H9 (cell line): Measurements from ENCODE around the gene KCNH5. TPM values are rescaled to one million over a fixed set of nuclear protein-coding genes. Genes with fewer than 3 reads are reported as not detected.

Source experiments
- DNase-seq: peaks from one replicate; pipeline ENCODE4 v3.0.0-alpha.2; 2017
- H2AFZ ChIP-seq: one replicate; pipeline ENCODE4 v1.6.1; 2013; ENCODE audit warnings: mild to moderate bottlenecking, low read length, control low read depth, moderate library complexity
- H2AK5ac ChIP-seq: 2 replicates; pipeline ENCODE4 v1.6.1; 2013; ENCODE audit warnings: low read length, control low read depth, mixed read lengths; ENCODE audit not compliant: insufficient read length
- H2BK120ac ChIP-seq: one replicate; pipeline ENCODE4 v1.6.1; 2013; ENCODE audit warnings: low read depth, mild to moderate bottlenecking, low read length, control low read depth, inconsistent platforms; ENCODE audit not compliant: poor library complexity, severe bottlenecking
- H2BK12ac ChIP-seq: 2 replicates; pipeline ENCODE4 v1.6.1; 2013; ENCODE audit warnings: low read length, control low read depth, mixed read lengths, low read depth; ENCODE audit not compliant: insufficient read length
- H2BK15ac ChIP-seq: 2 replicates; pipeline ENCODE4 v1.6.1; 2013; ENCODE audit warnings: low read depth, low read length, control low read depth
- H2BK20ac ChIP-seq: one replicate; pipeline ENCODE4 v1.6.1; 2013; ENCODE audit warnings: low read depth, mild to moderate bottlenecking, low read length, control low read depth, inconsistent platforms; ENCODE audit not compliant: poor library complexity, severe bottlenecking
- H2BK5ac ChIP-seq: 2 replicates; pipeline ENCODE4 v1.6.1; 2013; ENCODE audit warnings: low read length, control low read depth, mixed read lengths; ENCODE audit not compliant: insufficient read length
- H3K14ac ChIP-seq: 2 replicates; pipeline ENCODE4 v1.6.1; 2013; ENCODE audit warnings: low read length, control low read depth; ENCODE audit not compliant: insufficient read depth
- H3K18ac ChIP-seq: 2 replicates; pipeline ENCODE4 v1.6.1; 2013; ENCODE audit warnings: low read depth, mild to moderate bottlenecking, mixed read lengths, low read length, control low read depth; ENCODE audit not compliant: insufficient read length
- H3K23ac ChIP-seq: 2 replicates; pipeline ENCODE4 v1.6.1; 2013; ENCODE audit warnings: low read length, control low read depth, mixed read lengths, low read depth; ENCODE audit not compliant: insufficient read length
- H3K23me2 ChIP-seq: 2 replicates; pipeline ENCODE4 v1.6.1; 2013; ENCODE audit warnings: low read depth, mild to moderate bottlenecking, mixed read lengths, low read length, control low read depth; ENCODE audit not compliant: insufficient read length, poor library complexity, severe bottlenecking
- H3K27ac ChIP-seq: 2 replicates; pipeline ENCODE4 v1.5.1; 2013; ENCODE audit warnings: low read length, control low read depth, mixed read lengths, low read depth; ENCODE audit not compliant: insufficient read length
- H3K27me3 ChIP-seq: 2 replicates; pipeline ENCODE4 v1.6.1; 2013; ENCODE audit warnings: low read length, control low read depth, inconsistent platforms; ENCODE audit not compliant: insufficient read depth
- H3K4ac ChIP-seq: 2 replicates; pipeline ENCODE4 v1.6.1; 2013; ENCODE audit warnings: low read depth, mild to moderate bottlenecking, control low read depth, inconsistent platforms, low read length, moderate library complexity
- H3K4me1 ChIP-seq: 2 replicates; pipeline ENCODE4 v1.6.1; 2013; ENCODE audit warnings: low read length, control low read depth, inconsistent platforms; ENCODE audit not compliant: insufficient read depth
- H3K4me2 ChIP-seq: 2 replicates; pipeline ENCODE4 v1.6.1; 2013; ENCODE audit warnings: low read length, control low read depth, mixed read lengths; ENCODE audit not compliant: insufficient read length, insufficient read depth
- H3K56ac ChIP-seq: 2 replicates; pipeline ENCODE4 v1.6.1; 2013; ENCODE audit warnings: low read depth, mild to moderate bottlenecking, mixed read lengths, low read length, control low read depth; ENCODE audit not compliant: insufficient read length
- H3K79me1 ChIP-seq: 2 replicates; pipeline ENCODE4 v1.6.1; 2013; ENCODE audit warnings: low read depth, mild to moderate bottlenecking, moderate library complexity, low read length, control low read depth, inconsistent platforms; ENCODE audit not compliant: insufficient read depth, poor library complexity, severe bottlenecking
- H3K79me2 ChIP-seq: 2 replicates; pipeline ENCODE4 v1.6.1; 2013; ENCODE audit warnings: low read length, control low read depth, inconsistent platforms; ENCODE audit not compliant: insufficient read depth
- H3K9ac ChIP-seq: 2 replicates; pipeline ENCODE4 v1.6.1; 2013; ENCODE audit warnings: low read length, control low read depth, mixed read lengths; ENCODE audit not compliant: insufficient read length; ENCODE audit errors: extremely low read depth
- H3K9me3 ChIP-seq: one replicate; pipeline ENCODE4 v1.6.1; 2013; ENCODE audit warnings: low read depth, low read length, inconsistent platforms; ENCODE audit not compliant: control insufficient read depth
- H3T11ph ChIP-seq: one replicate; pipeline ENCODE4 v1.6.1; 2013; ENCODE audit warnings: mild to moderate bottlenecking, low read length, control low read depth, inconsistent platforms
- H4K20me1 ChIP-seq: one replicate; pipeline ENCODE4 v1.6.1; 2013; ENCODE audit not compliant: control insufficient read depth, insufficient read length, insufficient read depth
- H4K5ac ChIP-seq: 2 replicates; pipeline ENCODE4 v1.6.1; 2013; ENCODE audit warnings: low read depth, mild to moderate bottlenecking, mixed read lengths, low read length, control low read depth; ENCODE audit not compliant: insufficient read length
- H4K8ac ChIP-seq: replicated peaks from 2 replicates; pipeline ENCODE4 v1.6.1; 2013; ENCODE audit warnings: low read length, control low read depth, mixed read lengths, low read depth; ENCODE audit not compliant: insufficient read length
- H4K91ac ChIP-seq: 2 replicates; pipeline ENCODE4 v1.6.1; 2013; ENCODE audit warnings: low read depth, mild to moderate bottlenecking, moderate library complexity, mixed read lengths, low read length, control low read depth; ENCODE audit not compliant: insufficient read length
- H3K27ac Mint-ChIP-seq, 3 experiments: 2 replicates in 2 of 3; 3 replicates in 1 of 3; pipeline ENCODE4 v1.8.0; 2020 to 2021; ENCODE audit warnings: mixed read lengths in 3 of 3, mild to moderate bottlenecking in 1 of 3, moderate library complexity in 1 of 3
- H3K27me3 Mint-ChIP-seq: 2 replicates; pipeline ENCODE4 v1.8.0; 2021; ENCODE audit warnings: low read depth, mild to moderate bottlenecking, moderate library complexity, mixed read lengths
- H3K36me3 Mint-ChIP-seq, 3 experiments: 2 replicates in 2 of 3; 3 replicates in 1 of 3; pipeline ENCODE4 v1.8.0; 2020 to 2021; ENCODE audit warnings: low read depth in 3 of 3, mixed read lengths in 3 of 3; ENCODE audit not compliant: insufficient read depth in 1 of 3
- H3K4me1 Mint-ChIP-seq, 2 experiments: 2 replicates each; pipeline ENCODE4 v1.8.0; 2020; ENCODE audit warnings: mixed read lengths in 2 of 2
- H3K4me3 Mint-ChIP-seq, 2 experiments: 2 replicates in 1 of 2; 3 replicates in 1 of 2; pipeline ENCODE4 v1.8.0; 2020 to 2021; ENCODE audit warnings: mild to moderate bottlenecking in 2 of 2, mixed read lengths in 2 of 2, moderate library complexity in 1 of 2
- H3K9me3 Mint-ChIP-seq, 2 experiments: 2 replicates in 1 of 2; 3 replicates in 1 of 2; pipeline ENCODE4 v1.8.0; 2020; ENCODE audit warnings: mild to moderate bottlenecking in 2 of 2, mixed read lengths in 2 of 2, moderate library complexity in 1 of 2
- CTCF ChIP-seq: fragments of 200-600 bp; sonication (generic); conservative IDR thresholded peaks from 3 replicates; pipeline ENCODE4 v1.8.0; 2021; ENCODE audit warnings: antibody characterized with exemption, mild to moderate bottlenecking
- whole genome bisulfite sequencing: extraction: QIAGEN DNeasy Blood & Tissue Kit; methylation state at CpG from one replicate; pipeline ENCODE4 v1.1.7; 2013; ENCODE audit warnings: missing lambda C conversion rate, low lambda C conversion rate, mixed read lengths; ENCODE audit not compliant: insufficient read length; ENCODE audit errors: extremely low coverage; 5-methylcytosine and 5-hydroxymethylcytosine counted together
- total RNA-seq: library from RNA; stranded (reverse); gene quantifications from 2 replicates; pipeline ENCODE4 v1.2.1, GENCODE V29; 2021

The KCNH5 gene
- total RNA-seq, 1 experiment from 2014 or later: 0.42 TPM

GRCh38 chr14:62980693-62981092 lies 64.6 kb downstream of the KCNH5 start:
- Histone ChIP-seq H2AFZ (no peak overlapping the region), H2BK120ac (no peak overlapping the region), H3K79me2 (no peaks in the 10 kb centered on the region), H2BK15ac (no peak overlapping the region), H3K23me2 (no peaks in the 10 kb centered on the region), H4K20me1 (no peaks in the 10 kb centered on the region), H3K9ac (no peak overlapping the region), H3K27ac (no peak overlapping the region), H2BK12ac (no peak overlapping the region), H3K4me2 (no peak overlapping the region), H4K91ac (no peak overlapping the region), H3K4ac (no peak overlapping the region), H3K9me3 (no peaks in the 10 kb centered on the region), H2BK5ac (no peak overlapping the region), H3K56ac (no peak overlapping the region), H3K79me1 (no peaks in the 10 kb centered on the region), H4K5ac (no peak overlapping the region), H2AK5ac (no peak overlapping the region), H3K23ac (no peak overlapping the region), H4K8ac (no peak overlapping the region), H3K18ac (no peak overlapping the region), H3T11ph (no peak overlapping the region), H3K14ac (no peak overlapping the region), H2BK20ac (no peak overlapping the region), H3K27me3 (no peaks in the 10 kb centered on the region), H3K4me1 (no peaks in the 10 kb centered on the region; the same call in 1 of the 2 replicates)
- no peak for TF ChIP-seq CTCF
- no CpG with 5 or more reads among the region's 7 CpGs for WGBS
- Mint-ChIP-seq H3K36me3 (peaks cover 0 to 5% (median 0%) of the 10 kb centered on the region in 3 experiments; a peak in 1 of 7 replicates), H3K27me3 (no peaks in the 10 kb centered on the region), H3K4me3 (no peak overlapping the region), H3K9me3 (no peaks in the 10 kb centered on the region; a peak in 2 of 5 replicates), H3K4me1 (peaks cover 22 to 25% of the 10 kb centered on the region in 2 experiments), H3K27ac (no peak overlapping the region)
- no peak for DNase-seq
